ENCODE measurements around the gene RNF157.
"Not testable (repeated sequence)": the region's sequence is repeated elsewhere in the genome, so short reads cannot be mapped to it uniquely, and the experiment has no call there.

Gene RNF157

GRCh38 chr17:76270770-76271668 is 30.7 kb upstream of the RNF157 start:
- DNase-seq (ENCODE audit: low read depth) = no peak

- DNase-seq (ENCODE audit: low read depth) = no peak
These were observed 29.9 kb upstream of the RNF157 start for GRCh38 chr17:76270127-76270592.

GRCh38 chr17:76268991-76269981 is 29.0 kb upstream of the RNF157 start:
- no peak for DNase-seq (ENCODE audit: low read depth)

- DNase-seq (ENCODE audit: low read depth) = peak; percentile 66
These were observed 27.9 kb upstream of the RNF157 start for GRCh38 chr17:76268015-76268749.

GRCh38 chr17:76267581-76268001 is 27.3 kb upstream of the RNF157 start:
- DNase-seq (ENCODE audit: low read depth) = not testable (repeated sequence)

- no peak for DNase-seq (ENCODE audit: low read depth)
These were observed 26.8 kb upstream of the RNF157 start for GRCh38 chr17:76267051-76267576.

GRCh38 chr17:76266244-76266938 is 26.1 kb upstream of the RNF157 start:
- peak; percentile 74 for DNase-seq (ENCODE audit: low read depth)

- DNase-seq (ENCODE audit: low read depth) = peak; percentile 69
These were observed 25.4 kb upstream of the RNF157 start for GRCh38 chr17:76265624-76266243.

- peak; percentile 100 for DNase-seq (ENCODE audit: low read depth)
These were observed 24.7 kb upstream of the RNF157 start, which contains the start of gene UBALD2 for GRCh38 chr17:76264755-76265623. Gene UBALD2, plus strand, starts transcription at chr17:76265348. Its CDS starts 158 bp downstream, at chr17:76265506.

- DNase-seq (ENCODE audit: low read depth) = no peak
These were observed 24.1 kb upstream of the RNF157 start for GRCh38 chr17:76264425-76264754.

GRCh38 chr17:76263896-76264295 is 23.6 kb upstream of the RNF157 start:
- DNase-seq (ENCODE audit: low read depth) = no peak

GRCh38 chr17:76262732-76263344 is 22.5 kb upstream of the RNF157 start:
- no peak for DNase-seq (ENCODE audit: low read depth)

- DNase-seq (ENCODE audit: low read depth) = no peak
These were observed 21.3 kb upstream of the RNF157 start for GRCh38 chr17:76261421-76262215.

- no peak for DNase-seq (ENCODE audit: low read depth)
These were observed 20.4 kb upstream of the RNF157 start for GRCh38 chr17:76260669-76261068.

- DNase-seq (ENCODE audit: low read depth) = no peak
These were observed 19.9 kb upstream of the RNF157 start for GRCh38 chr17:76260220-76260619.

- DNase-seq (ENCODE audit: low read depth) = not testable (repeated sequence)
These were observed 16.2 kb upstream of the RNF157 start for GRCh38 chr17:76256430-76257050.

- peak; percentile 64 for DNase-seq (ENCODE audit: low read depth)
These were observed 15.6 kb upstream of the RNF157 start for GRCh38 chr17:76255801-76256429.

Measured in ELR (cell line).